GM12892 (cell line): ENCODE data around the gene SYNE2.

ENCODE experiments used
- POLR2A ChIP-seq: IDR thresholded peaks from 2 replicates; pipeline ENCODE4 v1.6.1; 2011; ENCODE audit warnings: low read depth, low read length, control low read depth
- POLR2AphosphoS5 ChIP-seq: IDR thresholded peaks from 2 replicates; pipeline ENCODE4 v1.6.1; 2011; ENCODE audit warnings: low read depth, low read length, control low read depth
- TAF1 ChIP-seq: IDR thresholded peaks from 2 replicates; pipeline ENCODE4 v1.6.1; 2011; ENCODE audit warnings: low read depth, mild to moderate bottlenecking, control low read depth, low read length, borderline replicate concordance

- TF ChIP-seq POLR2AphosphoS5 (no peak), POLR2A (no peak), TAF1 (no peak)
Measured at GRCh38 chr14:63996016-63996415, 143.2 kb downstream of the SYNE2 start.
